Measurements from ENCODE around the gene ACO2. TPM values are rescaled to one million over a fixed set of nuclear protein-coding genes. Genes with fewer than 3 reads are reported as not detected.

Gene ACO2
- total and polyA plus RNA-seq, 2 of the 4 experiments (the other 2 are of a cell fraction), result 71.3 to 72.9 TPM

DNA sequence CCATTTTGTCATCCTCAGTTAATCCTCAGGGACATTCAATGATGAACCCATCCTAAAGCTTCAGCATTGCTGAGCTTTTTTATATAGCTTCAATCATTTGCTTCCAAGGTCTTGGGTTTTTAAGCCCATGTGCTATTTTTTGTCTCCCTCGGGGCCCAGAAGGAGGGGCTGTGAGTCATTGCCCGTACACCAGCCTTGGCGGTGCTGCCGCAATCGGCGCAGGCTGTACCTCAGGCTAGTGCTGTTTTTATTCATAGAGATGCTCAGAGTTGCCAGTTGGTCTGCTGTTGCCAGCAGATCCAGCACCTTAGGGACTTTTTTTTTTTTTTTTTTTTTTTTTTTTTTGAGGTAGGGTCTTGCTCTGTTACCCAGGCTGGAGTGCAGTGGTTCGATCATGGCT is 35.5 kb downstream of the ACO2 start:
- H3K4me3 ChIP-seq (ENCODE audit: insufficient read depth, low read depth, low read length), result no peak overlapping the region
- dilution Hi-C loops (cut with HindIII; ENCODE audit: low sequenced_read_pairs, unreplicated experiment) (no loop called here), in situ Hi-C loops (cut with MboI; ENCODE audit: low sequenced_read_pairs) (loop anchor here (25.0 kb wide), 1 partner anchor 567 kb away; no protein-coding TSS in a partner anchor), intact Hi-C loops (cut with micrococcal nuclease) (no loop called here)
- 94% methylated on average over 5 of the region's 7 CpGs; no CpG with 5 or more reads in 1 of the 2 experiments for WGBS, 2 experiments (ENCODE audit: extremely low coverage in 2 of 2, insufficient read length in 1 of 2)
- no peak overlapping the region for H2BK5ac ChIP-seq (ENCODE audit: low read depth, low read length, poor library complexity, severe bottlenecking)
- H3K23ac ChIP-seq (ENCODE audit: low read depth, low read length), result no peak overlapping the region
- H3K14ac ChIP-seq (replicated peaks; ENCODE audit: low read depth, low read length), result no peak overlapping the region
- H3K4ac ChIP-seq (ENCODE audit: low read depth, low read length), result no peak overlapping the region
- DNase-seq (no peak), ATAC-seq (ENCODE audit: low read depth) (no peak)
- H3K9ac ChIP-seq (ENCODE audit: low read depth, low read length), result no peak overlapping the region
- peaks cover 23 to 50% of the 10 kb centered on the region in 2 experiments for H3K79me1 ChIP-seq (ENCODE audit: low read depth in 1 of 2, low read length in 2 of 2)
- TF ChIP-seq, protein P1, sequence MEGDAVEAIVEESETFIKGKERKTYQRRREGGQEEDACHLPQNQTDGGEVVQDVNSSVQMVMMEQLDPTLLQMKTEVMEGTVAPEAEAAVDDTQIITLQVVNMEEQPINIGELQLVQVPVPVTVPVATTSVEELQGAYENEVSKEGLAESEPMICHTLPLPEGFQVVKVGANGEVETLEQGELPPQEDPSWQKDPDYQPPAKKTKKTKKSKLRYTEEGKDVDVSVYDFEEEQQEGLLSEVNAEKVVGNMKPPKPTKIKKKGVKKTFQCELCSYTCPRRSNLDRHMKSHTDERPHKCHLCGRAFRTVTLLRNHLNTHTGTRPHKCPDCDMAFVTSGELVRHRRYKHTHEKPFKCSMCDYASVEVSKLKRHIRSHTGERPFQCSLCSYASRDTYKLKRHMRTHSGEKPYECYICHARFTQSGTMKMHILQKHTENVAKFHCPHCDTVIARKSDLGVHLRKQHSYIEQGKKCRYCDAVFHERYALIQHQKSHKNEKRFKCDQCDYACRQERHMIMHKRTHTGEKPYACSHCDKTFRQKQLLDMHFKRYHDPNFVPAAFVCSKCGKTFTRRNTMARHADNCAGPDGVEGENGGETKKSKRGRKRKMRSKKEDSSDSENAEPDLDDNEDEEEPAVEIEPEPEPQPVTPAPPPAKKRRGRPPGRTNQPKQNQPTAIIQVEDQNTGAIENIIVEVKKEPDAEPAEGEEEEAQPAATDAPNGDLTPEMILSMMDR (conservative IDR thresholded peaks at IDR 0.05; ENCODE audit: low read depth, low read length), result no peak
- no peak for TF ChIP-seq CHD1 (IDR thresholded peaks at IDR 0.05; ENCODE audit: low read depth, low read length)
- TF ChIP-seq RFX5 (IDR thresholded peaks at IDR 0.05; ENCODE audit: low read depth, low read length), result no peak
- no peak for TF ChIP-seq MXI1 (IDR thresholded peaks at IDR 0.05; ENCODE audit: borderline replicate concordance, low read depth, low read length)
- no peak for TF ChIP-seq SMC3 (IDR thresholded peaks at IDR 0.05; ENCODE audit: low read depth, low read length)
- no peak for TF ChIP-seq FOS (IDR thresholded peaks at IDR 0.05; ENCODE audit: low read depth, low read length)
- TF ChIP-seq NFE2L2 (IDR thresholded peaks at IDR 0.05; ENCODE audit: low read depth, low read length), result no peak
- TF ChIP-seq POLR2A (IDR thresholded peaks at IDR 0.05; ENCODE audit: low read depth, low read length), result no peak
- no peak for TF ChIP-seq BHLHE40 (IDR thresholded peaks at IDR 0.05; ENCODE audit: low read depth, low read length)
- TF ChIP-seq RCOR1 (IDR thresholded peaks at IDR 0.05; ENCODE audit: insufficient replicate concordance, low read length), result no peak
- no peak for TF ChIP-seq CEBPB (IDR thresholded peaks at IDR 0.05; ENCODE audit: low read depth, low read length)
- no peak for TF ChIP-seq MAFK (IDR thresholded peaks at IDR 0.05; ENCODE audit: low read depth, low read length)
- TF ChIP-seq MAZ (IDR thresholded peaks at IDR 0.05; ENCODE audit: borderline replicate concordance, low read depth, low read length), result no peak
- TF ChIP-seq RAD21 (IDR thresholded peaks at IDR 0.05; ENCODE audit: low read length), result no peak
- TF ChIP-seq, protein P2, sequence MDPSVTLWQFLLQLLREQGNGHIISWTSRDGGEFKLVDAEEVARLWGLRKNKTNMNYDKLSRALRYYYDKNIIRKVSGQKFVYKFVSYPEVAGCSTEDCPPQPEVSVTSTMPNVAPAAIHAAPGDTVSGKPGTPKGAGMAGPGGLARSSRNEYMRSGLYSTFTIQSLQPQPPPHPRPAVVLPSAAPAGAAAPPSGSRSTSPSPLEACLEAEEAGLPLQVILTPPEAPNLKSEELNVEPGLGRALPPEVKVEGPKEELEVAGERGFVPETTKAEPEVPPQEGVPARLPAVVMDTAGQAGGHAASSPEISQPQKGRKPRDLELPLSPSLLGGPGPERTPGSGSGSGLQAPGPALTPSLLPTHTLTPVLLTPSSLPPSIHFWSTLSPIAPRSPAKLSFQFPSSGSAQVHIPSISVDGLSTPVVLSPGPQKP (IDR thresholded peaks at IDR 0.05; ENCODE audit: borderline replicate concordance, low read depth, low read length), result no peak
- TF ChIP-seq, protein P3, sequence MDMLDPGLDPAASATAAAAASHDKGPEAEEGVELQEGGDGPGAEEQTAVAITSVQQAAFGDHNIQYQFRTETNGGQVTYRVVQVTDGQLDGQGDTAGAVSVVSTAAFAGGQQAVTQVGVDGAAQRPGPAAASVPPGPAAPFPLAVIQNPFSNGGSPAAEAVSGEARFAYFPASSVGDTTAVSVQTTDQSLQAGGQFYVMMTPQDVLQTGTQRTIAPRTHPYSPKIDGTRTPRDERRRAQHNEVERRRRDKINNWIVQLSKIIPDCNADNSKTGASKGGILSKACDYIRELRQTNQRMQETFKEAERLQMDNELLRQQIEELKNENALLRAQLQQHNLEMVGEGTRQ (IDR thresholded peaks at IDR 0.05; ENCODE audit: low read depth, low read length), result no peak
- H3K18ac ChIP-seq (ENCODE audit: low read depth, low read length), result no peak overlapping the region
- H2BK15ac ChIP-seq (ENCODE audit: low read depth, low read length), result no peak overlapping the region
- ChIA-PET POLR2A (ENCODE audit: unreplicated experiment) (no interaction called here), CTCF (interaction anchor here (0.6 to 1.1 kb wide), 2 partner anchors 13 to 23 kb away, joined by 3 read pairs; no protein-coding TSS in a partner anchor)
- no TSS peak for BruUV-seq (replicated peaks)
- no peak overlapping the region for H4K91ac ChIP-seq (ENCODE audit: insufficient read depth, low read depth, low read length)
- H2AK9ac ChIP-seq (replicated peaks; ENCODE audit: low read depth, low read length, poor library complexity), result no peak overlapping the region
- no peak overlapping the region for H3K27ac ChIP-seq (ENCODE audit: insufficient read depth, low read length)
- no peaks in the 10 kb centered on the region for H3K4me1 ChIP-seq (ENCODE audit: control insufficient read depth, insufficient read depth, low read length)
- H3K9me3 ChIP-seq (ENCODE audit: control insufficient read depth, insufficient read depth, low read length), result no peaks in the 10 kb centered on the region
- H3K9me1 ChIP-seq (ENCODE audit: insufficient read depth, low read length), result peaks cover 6% of the 10 kb centered on the region; the same call in 1 of the 2 replicates
- H2BK20ac ChIP-seq (ENCODE audit: low read depth, low read length), result no peak overlapping the region
- no peak overlapping the region for H4K5ac ChIP-seq (ENCODE audit: low read depth, low read length)
- no peak overlapping the region for H2AFZ ChIP-seq (replicated peaks; ENCODE audit: low read length, poor library complexity)
- no peaks in the 10 kb centered on the region for H3K27me3 ChIP-seq (ENCODE audit: control insufficient read depth, insufficient read depth, low read length)
- H3K4me2 ChIP-seq (ENCODE audit: low read depth, low read length), result no peak overlapping the region
- H3K36me3 ChIP-seq (ENCODE audit: control insufficient read depth, insufficient read depth, low read length), result peaks cover 36% of the 10 kb centered on the region
- no peak overlapping the region for H2BK120ac ChIP-seq (ENCODE audit: low read depth, low read length)
- no peak overlapping the region for H2AK5ac ChIP-seq (ENCODE audit: low read depth, low read length)
- H4K20me1 ChIP-seq (ENCODE audit: insufficient read depth, low read length), result peaks cover 7% of the 10 kb centered on the region; the same call in 1 of the 2 replicates
- H4K8ac ChIP-seq (ENCODE audit: low read depth in 2 of 2, low read length in 2 of 2), result no peak overlapping the region
- H3K56ac ChIP-seq (ENCODE audit: extremely low read depth, insufficient read depth, low read length), result no peak overlapping the region
